Neural progenitor cell (in vitro differentiated cells): ENCODE results near the gene RABEPK.

Source experiments
- CTCF ChIP-seq: fragments of 200-600 bp; sonication (generic); IDR thresholded peaks from 2 replicates; pipeline ENCODE4 v1.5.1; 2017; ENCODE audit warnings: antibody characterized with exemption, mild to moderate bottlenecking
- EZH2 ChIP-seq: fragments of 200-600 bp; sonication (generic); IDR thresholded peaks from 2 replicates; pipeline ENCODE4 v1.6.1; 2017; ENCODE audit warnings: antibody characterized with exemption, mild to moderate bottlenecking, moderate library complexity

GRCh38 chr9:125202846-125203618 is 2.7 kb downstream of the RABEPK start:
- TF ChIP-seq CTCF (no peak), EZH2 (no peak)
